C4-2B (cell line): ENCODE data around the gene PTPA.

ENCODE experiments used
- ZFX ChIP-seq: fragments of 450-650 bp; IDR thresholded peaks from 2 replicates; pipeline ENCODE4 v1.6.1; 2017
- TF ChIP-seq, protein P1 (sequence below): fragments of 450-650 bp; conservative IDR thresholded peaks from 2 replicates; pipeline ENCODE4 v1.5.1; 2017; ENCODE audit warnings: mild to moderate bottlenecking

DNA sequence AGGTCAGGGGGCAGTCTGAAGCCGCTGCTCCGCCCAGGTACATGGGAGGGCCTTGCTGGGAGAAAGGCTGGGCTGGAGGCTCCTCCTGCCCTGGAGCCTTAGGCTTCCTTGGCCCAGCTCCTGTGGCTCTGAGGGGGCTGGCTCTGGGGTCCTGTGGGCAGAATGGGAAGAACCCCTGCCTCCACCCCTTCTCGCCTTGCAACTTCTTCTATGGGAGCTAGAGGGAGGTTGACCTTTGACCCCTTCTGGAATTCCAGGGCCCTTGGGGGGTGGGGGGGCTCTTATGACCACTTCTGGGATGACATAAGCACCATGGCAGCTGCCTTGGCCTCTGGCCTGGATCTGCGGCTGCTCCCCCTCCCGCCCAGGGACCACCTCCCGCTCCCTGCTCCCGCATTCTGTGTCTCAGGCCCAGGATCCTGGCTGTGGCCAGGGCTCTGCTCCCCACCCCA lies 34.7 kb downstream of the PTPA start:
- TF ChIP-seq, protein P1, sequence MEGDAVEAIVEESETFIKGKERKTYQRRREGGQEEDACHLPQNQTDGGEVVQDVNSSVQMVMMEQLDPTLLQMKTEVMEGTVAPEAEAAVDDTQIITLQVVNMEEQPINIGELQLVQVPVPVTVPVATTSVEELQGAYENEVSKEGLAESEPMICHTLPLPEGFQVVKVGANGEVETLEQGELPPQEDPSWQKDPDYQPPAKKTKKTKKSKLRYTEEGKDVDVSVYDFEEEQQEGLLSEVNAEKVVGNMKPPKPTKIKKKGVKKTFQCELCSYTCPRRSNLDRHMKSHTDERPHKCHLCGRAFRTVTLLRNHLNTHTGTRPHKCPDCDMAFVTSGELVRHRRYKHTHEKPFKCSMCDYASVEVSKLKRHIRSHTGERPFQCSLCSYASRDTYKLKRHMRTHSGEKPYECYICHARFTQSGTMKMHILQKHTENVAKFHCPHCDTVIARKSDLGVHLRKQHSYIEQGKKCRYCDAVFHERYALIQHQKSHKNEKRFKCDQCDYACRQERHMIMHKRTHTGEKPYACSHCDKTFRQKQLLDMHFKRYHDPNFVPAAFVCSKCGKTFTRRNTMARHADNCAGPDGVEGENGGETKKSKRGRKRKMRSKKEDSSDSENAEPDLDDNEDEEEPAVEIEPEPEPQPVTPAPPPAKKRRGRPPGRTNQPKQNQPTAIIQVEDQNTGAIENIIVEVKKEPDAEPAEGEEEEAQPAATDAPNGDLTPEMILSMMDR, result no peak
- no peak for TF ChIP-seq ZFX
